GM23338 (cell line): ENCODE data around the gene SYT9.

Experiments
- EZH2 ChIP-seq: fragments of 200-600 bp; sonication (generic); IDR thresholded peaks from one replicate; pipeline ENCODE4 v1.8.0; 2017; ENCODE audit warnings: antibody characterized with exemption, mild to moderate bottlenecking, low read depth; ENCODE audit not compliant: unreplicated experiment
- EZH2phosphoT487 ChIP-seq: fragments of 200-600 bp; sonication (generic); IDR thresholded peaks from one replicate; pipeline ENCODE4 v1.8.1; 2018; ENCODE audit warnings: antibody characterized with exemption; ENCODE audit not compliant: unreplicated experiment
- JUNB ChIP-seq: IDR thresholded peaks from one replicate; pipeline ENCODE4 v1.6.1; 2016; ENCODE audit warnings: antibody characterized with exemption; ENCODE audit not compliant: unreplicated experiment
- NANOG ChIP-seq: IDR thresholded peaks from 2 replicates; pipeline ENCODE4 v1.6.1; 2016; ENCODE audit warnings: antibody characterized with exemption, borderline replicate concordance
- POLR2AphosphoS5 ChIP-seq: IDR thresholded peaks from 2 replicates; pipeline ENCODE4 v1.6.1; 2016; ENCODE audit warnings: antibody characterized with exemption, low read depth
- TF ChIP-seq, protein P1 (sequence below), 2 experiments: fragments of 200-600 bp in 1 of 2; sonication (generic) in 1 of 2; conservative IDR thresholded peaks; 2 replicates each; pipeline versions ENCODE4 v1.5.1 to v1.6.1; 2016 to 2017; ENCODE audit warnings: antibody characterized with exemption in 2 of 2, low read depth in 2 of 2, mild to moderate bottlenecking in 2 of 2, moderate library complexity in 1 of 2
- TF ChIP-seq, protein P2 (sequence below): IDR thresholded peaks from one replicate; pipeline ENCODE4 v1.6.1; 2018; ENCODE audit warnings: antibody characterized with exemption; ENCODE audit not compliant: unreplicated experiment

DNA sequence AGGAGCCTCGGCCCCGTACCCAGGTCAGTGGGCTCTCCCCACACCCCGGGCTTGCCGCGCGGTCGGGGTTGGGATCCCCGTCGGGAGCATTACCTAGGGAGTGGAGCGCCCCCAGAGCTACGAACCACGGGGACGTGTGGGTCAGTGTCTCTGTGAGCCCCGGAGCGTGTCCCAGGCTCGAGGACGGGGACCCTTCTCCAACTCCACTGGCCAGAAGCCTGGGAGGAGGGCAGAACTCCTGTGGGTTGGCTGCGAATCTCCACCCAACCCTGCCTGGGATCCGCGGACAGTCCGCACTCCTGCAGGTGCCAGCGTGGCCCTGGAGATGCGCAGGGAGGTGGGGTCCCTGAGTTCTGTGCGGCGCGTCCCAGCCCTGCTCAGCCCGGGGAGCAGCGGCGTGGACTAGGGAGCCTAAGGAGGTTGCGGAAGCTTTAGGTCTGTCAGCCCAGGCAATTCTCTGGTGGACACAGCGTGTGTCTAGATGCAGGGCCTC, 262.4 kb downstream of the SYT9 start:
- TF ChIP-seq POLR2AphosphoS5 (no peak), EZH2phosphoT487 (no peak), EZH2 (no peak), JUNB (no peak), NANOG (no peak)
- TF ChIP-seq, protein P1, sequence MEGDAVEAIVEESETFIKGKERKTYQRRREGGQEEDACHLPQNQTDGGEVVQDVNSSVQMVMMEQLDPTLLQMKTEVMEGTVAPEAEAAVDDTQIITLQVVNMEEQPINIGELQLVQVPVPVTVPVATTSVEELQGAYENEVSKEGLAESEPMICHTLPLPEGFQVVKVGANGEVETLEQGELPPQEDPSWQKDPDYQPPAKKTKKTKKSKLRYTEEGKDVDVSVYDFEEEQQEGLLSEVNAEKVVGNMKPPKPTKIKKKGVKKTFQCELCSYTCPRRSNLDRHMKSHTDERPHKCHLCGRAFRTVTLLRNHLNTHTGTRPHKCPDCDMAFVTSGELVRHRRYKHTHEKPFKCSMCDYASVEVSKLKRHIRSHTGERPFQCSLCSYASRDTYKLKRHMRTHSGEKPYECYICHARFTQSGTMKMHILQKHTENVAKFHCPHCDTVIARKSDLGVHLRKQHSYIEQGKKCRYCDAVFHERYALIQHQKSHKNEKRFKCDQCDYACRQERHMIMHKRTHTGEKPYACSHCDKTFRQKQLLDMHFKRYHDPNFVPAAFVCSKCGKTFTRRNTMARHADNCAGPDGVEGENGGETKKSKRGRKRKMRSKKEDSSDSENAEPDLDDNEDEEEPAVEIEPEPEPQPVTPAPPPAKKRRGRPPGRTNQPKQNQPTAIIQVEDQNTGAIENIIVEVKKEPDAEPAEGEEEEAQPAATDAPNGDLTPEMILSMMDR (conservative IDR thresholded peaks at IDR 0.05; ENCODE audit: low read depth in 2 of 2): 0 out of 4 replicates have a peak, but pooled peaks of 1 of the 2 experiments have one; percentile 10
- TF ChIP-seq, protein P2, sequence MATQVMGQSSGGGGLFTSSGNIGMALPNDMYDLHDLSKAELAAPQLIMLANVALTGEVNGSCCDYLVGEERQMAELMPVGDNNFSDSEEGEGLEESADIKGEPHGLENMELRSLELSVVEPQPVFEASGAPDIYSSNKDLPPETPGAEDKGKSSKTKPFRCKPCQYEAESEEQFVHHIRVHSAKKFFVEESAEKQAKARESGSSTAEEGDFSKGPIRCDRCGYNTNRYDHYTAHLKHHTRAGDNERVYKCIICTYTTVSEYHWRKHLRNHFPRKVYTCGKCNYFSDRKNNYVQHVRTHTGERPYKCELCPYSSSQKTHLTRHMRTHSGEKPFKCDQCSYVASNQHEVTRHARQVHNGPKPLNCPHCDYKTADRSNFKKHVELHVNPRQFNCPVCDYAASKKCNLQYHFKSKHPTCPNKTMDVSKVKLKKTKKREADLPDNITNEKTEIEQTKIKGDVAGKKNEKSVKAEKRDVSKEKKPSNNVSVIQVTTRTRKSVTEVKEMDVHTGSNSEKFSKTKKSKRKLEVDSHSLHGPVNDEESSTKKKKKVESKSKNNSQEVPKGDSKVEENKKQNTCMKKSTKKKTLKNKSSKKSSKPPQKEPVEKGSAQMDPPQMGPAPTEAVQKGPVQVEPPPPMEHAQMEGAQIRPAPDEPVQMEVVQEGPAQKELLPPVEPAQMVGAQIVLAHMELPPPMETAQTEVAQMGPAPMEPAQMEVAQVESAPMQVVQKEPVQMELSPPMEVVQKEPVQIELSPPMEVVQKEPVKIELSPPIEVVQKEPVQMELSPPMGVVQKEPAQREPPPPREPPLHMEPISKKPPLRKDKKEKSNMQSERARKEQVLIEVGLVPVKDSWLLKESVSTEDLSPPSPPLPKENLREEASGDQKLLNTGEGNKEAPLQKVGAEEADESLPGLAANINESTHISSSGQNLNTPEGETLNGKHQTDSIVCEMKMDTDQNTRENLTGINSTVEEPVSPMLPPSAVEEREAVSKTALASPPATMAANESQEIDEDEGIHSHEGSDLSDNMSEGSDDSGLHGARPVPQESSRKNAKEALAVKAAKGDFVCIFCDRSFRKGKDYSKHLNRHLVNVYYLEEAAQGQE: no peak
